Stimulated activated CD4-positive, alpha-beta T cell treated with anti-CD3 and anti-CD28 coated beads, Interleukin-1b, Interleukin-23, amount 100 ng/mL, for 24 hours (primary cell): ENCODE measurements around the gene PPIC.

Source experiments
- DNase-seq, 4 experiments: peaks; one replicate each; pipeline ENCODE4 v3.0.0-alpha.2; 2020; ENCODE audit warnings: low read depth in 4 of 4, low spot score in 1 of 4

PPIC gene

GRCh38 chr5:123036391-123037103 is at the start of gene PPIC:
TSS of gene PPIC (minus strand) at chr5:123036725. CDS start at chr5:123036625, 100 bp downstream.
- no peak for DNase-seq

- no peak for DNase-seq
Measured at GRCh38 chr5:123085638-123086286, 49.2 kb upstream of the PPIC start.

DNA sequence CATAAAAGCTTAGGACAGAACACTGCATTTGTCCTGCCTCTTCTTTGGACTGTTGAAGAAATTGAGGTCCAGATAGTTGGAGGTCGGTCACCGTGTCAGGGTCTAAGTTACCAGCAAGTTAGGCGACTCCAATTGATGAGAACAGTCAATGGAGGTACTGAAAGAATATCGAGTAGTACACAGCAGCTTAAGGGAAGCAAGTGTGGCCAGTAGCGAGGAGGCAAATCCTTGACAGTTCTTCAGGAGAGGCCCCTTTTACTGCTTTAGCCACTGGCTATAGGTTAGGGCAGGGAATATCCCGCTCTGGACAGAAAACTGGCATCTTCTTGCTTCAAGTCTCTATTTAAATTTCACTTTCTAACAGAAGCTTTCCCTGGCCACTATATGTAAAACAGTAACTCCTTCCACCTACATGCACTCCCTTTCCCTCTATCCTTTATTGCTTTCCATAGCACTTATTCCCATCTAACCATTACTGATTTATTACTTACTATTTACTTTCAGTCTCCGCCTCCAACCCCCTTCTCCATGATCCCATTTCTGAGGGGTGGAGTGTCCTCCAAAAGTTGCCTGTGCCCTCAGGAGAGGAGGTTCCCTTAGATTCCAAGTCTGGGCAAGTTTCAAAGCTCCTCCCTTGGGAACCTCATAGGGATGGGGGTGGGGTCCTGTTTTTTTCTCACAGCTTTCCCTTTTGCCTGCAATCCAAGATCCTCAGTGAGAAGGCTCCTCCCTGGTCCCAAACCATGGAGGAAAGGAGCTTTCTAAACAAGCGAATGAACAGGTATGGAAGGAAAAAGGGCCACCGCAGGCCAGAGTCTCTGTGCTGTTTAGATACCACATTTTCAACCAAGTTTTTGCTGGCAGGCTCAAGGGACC is 48.4 kb upstream of the PPIC start:
- DNase-seq = no peak

- DNase-seq = no peak
Measured at GRCh38 chr5:123083298-123083697, 46.8 kb upstream of the PPIC start.

GRCh38 chr5:123080215-123080614 is 43.7 kb upstream of the PPIC start:
- DNase-seq = no peak

GRCh38 chr5:123075521-123076163 is 39.1 kb upstream of the PPIC start:
- DNase-seq = no peak

- DNase-seq = no peak
Measured at GRCh38 chr5:123068368-123068938, 31.9 kb upstream of the PPIC start.

- DNase-seq = no peak
Measured at GRCh38 chr5:123066016-123066415, 29.5 kb upstream of the PPIC start.

DNA sequence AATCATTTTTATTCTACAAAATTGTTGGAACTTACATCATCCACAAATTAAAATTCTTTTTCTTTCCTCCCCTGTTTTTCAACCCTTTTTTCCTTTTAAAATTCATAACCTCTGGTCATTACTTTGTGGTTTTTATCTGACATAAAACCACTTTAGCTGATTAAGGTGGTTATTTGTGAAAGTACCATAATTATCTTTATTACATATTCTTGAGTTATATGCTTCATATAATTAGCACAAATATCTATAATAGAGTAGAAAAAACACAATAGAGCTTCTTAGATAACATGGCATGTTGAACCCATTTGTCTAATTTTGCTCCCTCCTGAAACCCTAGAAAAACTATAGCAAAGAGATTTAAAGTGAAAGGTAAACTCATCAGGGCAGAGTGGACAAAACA is 22.9 kb upstream of the PPIC start:
- no peak for DNase-seq

GRCh38 chr5:123051206-123051605 is 14.7 kb upstream of the PPIC start:
- DNase-seq = no peak

DNA sequence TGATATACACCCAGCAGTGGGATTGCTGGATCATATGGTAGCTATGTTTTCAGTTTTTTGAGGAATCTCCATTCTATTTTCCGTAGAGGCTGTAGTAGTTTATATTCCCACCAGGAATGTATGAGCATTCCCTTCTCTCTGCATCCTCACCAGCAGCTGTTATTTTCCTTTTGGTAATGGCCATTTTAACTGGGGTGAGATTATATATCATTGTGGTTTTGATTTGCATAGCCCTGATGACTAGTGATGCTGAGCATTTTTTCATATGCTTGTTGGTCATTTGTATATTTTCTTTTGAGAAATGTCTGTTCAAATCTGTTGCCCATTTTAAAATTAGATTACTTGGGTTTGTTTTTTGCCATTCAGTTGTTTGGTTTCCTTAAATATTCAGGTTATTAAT is 11.2 kb upstream of the PPIC start:
- DNase-seq = no peak

DNA sequence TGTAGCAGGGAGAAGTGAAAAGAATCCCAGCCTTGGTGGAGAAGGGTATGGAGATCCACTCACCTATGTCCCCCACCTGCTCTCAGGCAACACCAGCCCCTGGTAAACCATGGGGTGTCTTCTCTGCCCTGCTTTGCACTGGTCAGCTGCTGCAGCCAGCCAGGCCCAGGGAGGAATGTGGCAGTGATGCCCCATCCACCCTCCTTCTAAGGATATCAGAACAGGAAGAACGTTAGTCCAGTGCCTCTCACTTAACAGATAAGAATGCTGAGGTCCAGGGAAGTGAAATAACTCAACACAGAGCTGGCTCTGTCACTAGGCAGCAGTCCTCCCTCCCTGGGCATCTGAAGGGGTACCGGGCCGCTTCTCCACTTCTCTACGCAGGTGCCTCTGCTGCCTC is 9.7 kb upstream of the PPIC start:
- DNase-seq = no peak

- DNase-seq = no peak
Measured at GRCh38 chr5:123044926-123045617, 8.5 kb upstream of the PPIC start.

DNA sequence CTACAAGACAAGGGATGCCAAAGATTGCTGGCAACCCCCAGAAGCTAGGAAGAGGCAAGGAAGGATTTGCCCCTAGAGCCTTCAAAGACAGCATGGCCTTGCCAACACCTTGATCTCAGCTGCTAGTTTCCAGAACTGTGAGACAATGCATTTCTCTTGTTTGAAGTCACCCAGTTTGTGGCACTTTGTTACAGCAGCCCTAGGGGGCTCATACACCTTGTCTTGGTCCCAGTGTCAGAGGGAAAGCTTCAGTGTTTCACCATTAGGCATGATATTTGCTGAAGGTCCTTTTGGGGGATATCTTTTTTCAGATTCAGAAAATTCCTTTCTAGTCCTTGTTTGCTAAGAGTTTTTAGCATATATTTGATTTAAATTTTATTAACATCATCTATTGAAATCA is 3.1 kb upstream of the PPIC start:
- DNase-seq = no peak

DNA sequence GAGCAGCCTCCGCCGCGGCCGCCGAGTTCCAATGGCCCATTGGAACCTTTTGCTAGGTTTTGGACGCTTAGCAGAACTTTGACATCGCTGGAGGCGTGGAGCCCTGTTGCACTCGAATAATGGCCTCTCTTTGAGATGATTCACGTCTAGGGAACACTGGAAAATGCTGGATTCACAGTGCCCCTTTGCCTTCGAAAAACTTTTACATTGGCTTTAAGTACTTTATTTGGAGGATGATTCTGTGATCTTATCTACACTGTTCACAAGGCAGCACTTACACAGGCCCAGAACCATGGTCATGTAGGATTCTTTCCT is 536 bp upstream of the PPIC start:
- DNase-seq = no peak

GRCh38 chr5:123035918-123036390 is 571 bp downstream of the PPIC start:
- DNase-seq = no peak

- no peak for DNase-seq
Measured at GRCh38 chr5:123035360-123035917, 1.1 kb downstream of the PPIC start.

DNA sequence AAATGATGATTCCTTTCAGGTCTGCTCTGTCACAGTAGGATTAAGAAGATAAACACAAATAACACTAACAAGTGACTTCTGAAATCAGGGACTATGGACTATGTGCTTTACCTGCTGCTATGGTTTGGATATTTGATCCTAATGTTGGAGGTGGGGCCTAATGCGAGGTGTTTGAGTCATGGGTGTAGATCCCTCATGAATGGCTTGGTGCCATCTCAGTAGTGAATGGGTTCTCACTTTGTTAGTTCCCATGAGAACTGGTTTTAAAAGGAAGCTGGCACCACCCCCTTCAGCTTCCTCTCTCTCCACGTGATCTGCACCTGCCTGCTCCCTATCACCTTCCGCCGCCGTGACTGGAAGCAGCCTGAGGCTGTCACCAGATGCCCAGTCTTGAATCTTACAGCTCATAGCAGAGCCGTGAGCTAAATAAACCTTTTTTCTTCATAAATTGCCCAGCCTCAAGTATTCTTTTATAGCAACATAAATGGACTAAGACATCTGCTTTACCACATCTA is 3.3 kb downstream of the PPIC start:
- DNase-seq = no peak

DNA sequence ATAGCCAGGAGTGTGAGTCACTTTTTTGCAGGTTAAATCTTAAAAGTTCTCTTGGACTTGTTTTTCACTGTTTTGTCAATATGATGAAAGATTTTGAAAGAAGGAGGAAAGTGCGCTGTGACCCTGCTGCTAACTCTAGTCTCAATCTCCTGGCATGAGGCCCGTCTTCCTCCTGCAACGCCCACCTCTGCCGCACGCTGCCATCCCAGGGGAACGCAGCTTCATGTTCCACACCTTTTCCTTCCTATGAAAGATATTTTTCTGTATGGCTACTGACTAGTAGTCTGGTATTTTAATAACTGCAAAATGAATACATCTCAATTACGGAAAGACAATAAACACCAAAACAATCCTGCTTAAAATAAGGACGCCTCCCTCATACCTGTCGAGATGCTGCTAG is 8.3 kb downstream of the PPIC start:
- DNase-seq = no peak

DNA sequence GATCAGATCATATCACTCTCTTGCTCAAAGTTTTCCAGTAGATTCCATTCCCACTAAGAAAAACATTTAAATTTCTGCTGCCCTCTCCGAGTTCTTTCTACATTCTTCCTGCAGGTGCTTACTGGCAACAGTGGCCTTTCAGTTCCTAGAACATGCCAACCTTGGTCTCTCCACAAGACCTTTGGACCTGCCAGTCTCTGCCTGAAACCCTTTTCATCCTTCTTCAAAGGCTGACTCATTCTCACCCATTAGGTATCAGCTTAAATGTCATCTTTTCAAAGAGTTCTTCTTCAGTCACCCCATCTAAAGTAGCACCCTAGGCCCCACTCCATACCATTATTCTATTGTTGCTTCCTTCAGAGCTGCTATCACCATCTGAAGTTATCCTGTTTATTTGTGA is 21.8 kb downstream of the PPIC start:
- no peak for DNase-seq
